GM23338 (cell line): ENCODE results near the gene DOK1. TPM values are rescaled to one million over a fixed set of nuclear protein-coding genes. Genes with fewer than 3 reads are reported as not detected.

Experiments used
- ATAC-seq: fragments of 200-7000 bp; cut with Tn5 transposase; 3 replicates; pipeline ENCODE4 v1.9.1; 2020
- DNase-seq: peaks from one replicate; pipeline ENCODE4 v3.0.0-alpha.2; 2015; ENCODE audit warnings: low spot score
- H2AFZ ChIP-seq: fragments of 200-600 bp; sonication (generic); 2 replicates; pipeline ENCODE4 v1.8.0; 2016; ENCODE audit warnings: antibody characterized with exemption, mild to moderate bottlenecking, moderate library complexity
- H3F3A ChIP-seq: fragments of 200-600 bp; sonication (generic); replicated peaks from 2 replicates; pipeline ENCODE4 v1.8.0; 2017; ENCODE audit warnings: antibody characterized with exemption, mixed run types, low read depth
- H3K27ac ChIP-seq: fragments of 200-600 bp; sonication (generic); 2 replicates; pipeline ENCODE4 v1.6.1; 2016; ENCODE audit warnings: low read depth
- H3K27me3 ChIP-seq: fragments of 200-600 bp; sonication (generic); 2 replicates; pipeline ENCODE4 v1.8.0; 2016; ENCODE audit warnings: mild to moderate bottlenecking, mixed run types, moderate library complexity; ENCODE audit not compliant: insufficient read depth
- H3K36me3 ChIP-seq: fragments of 200-600 bp; sonication (generic); 2 replicates; pipeline ENCODE4 v1.8.0; 2016; ENCODE audit warnings: mild to moderate bottlenecking; ENCODE audit not compliant: insufficient read depth
- H3K4me1 ChIP-seq: fragments of 200-600 bp; sonication (generic); 2 replicates; pipeline ENCODE4 v1.8.0; 2016; ENCODE audit warnings: mild to moderate bottlenecking, moderate library complexity; ENCODE audit not compliant: insufficient read depth
- H3K4me2 ChIP-seq: fragments of 200-600 bp; sonication (generic); 2 replicates; pipeline ENCODE4 v1.7.1; 2017; ENCODE audit warnings: mixed run types
- H3K4me3 ChIP-seq: fragments of 200-600 bp; sonication (generic); 2 replicates; pipeline ENCODE4 v1.6.1; 2016; ENCODE audit warnings: mixed run types
- H3K79me2 ChIP-seq: fragments of 200-600 bp; sonication (generic); replicated peaks from 2 replicates; pipeline ENCODE4 v1.8.0; 2017; ENCODE audit warnings: mild to moderate bottlenecking; ENCODE audit not compliant: insufficient read depth
- H3K9me2 ChIP-seq: fragments of 200-600 bp; sonication (generic); 2 replicates; pipeline ENCODE4 v1.8.0; 2017; ENCODE audit not compliant: insufficient read depth
- H4K20me1 ChIP-seq: fragments of 200-600 bp; sonication (generic); replicated peaks from 2 replicates; pipeline ENCODE4 v1.8.0; 2017; ENCODE audit warnings: mild to moderate bottlenecking; ENCODE audit not compliant: insufficient read depth
- H3K27ac Mint-ChIP-seq: 2 replicates; pipeline ENCODE4 v1.8.0; 2020; ENCODE audit warnings: inconsistent platforms, mild to moderate bottlenecking, moderate library complexity, mixed read lengths
- H3K27me3 Mint-ChIP-seq: 3 replicates; pipeline ENCODE4 v1.8.0; 2022; ENCODE audit warnings: low read depth, mild to moderate bottlenecking, moderate library complexity, mixed read lengths, inconsistent platforms; ENCODE audit not compliant: insufficient read depth, poor library complexity
- H3K36me3 Mint-ChIP-seq: 3 replicates; pipeline ENCODE4 v1.8.0; 2021; ENCODE audit warnings: low read depth, mild to moderate bottlenecking, inconsistent platforms, moderate library complexity, mixed read lengths
- H3K4me1 Mint-ChIP-seq: 3 replicates; pipeline ENCODE4 v1.8.0; 2020; ENCODE audit warnings: mild to moderate bottlenecking, inconsistent platforms, mixed read lengths
- H3K4me3 Mint-ChIP-seq: 3 replicates; pipeline ENCODE4 v1.8.0; 2021; ENCODE audit warnings: moderate library complexity, mild to moderate bottlenecking, inconsistent platforms, mixed read lengths
- H3K9me3 Mint-ChIP-seq: 3 replicates; pipeline ENCODE4 v1.8.0; 2020; ENCODE audit warnings: moderate library complexity, mild to moderate bottlenecking, inconsistent platforms, mixed read lengths
- CREB1 ChIP-seq: fragments of 250-450 bp; sonication (Bioruptor Pico); IDR thresholded peaks from 2 replicates; pipeline ENCODE4 v1.5.0; 2020; ENCODE audit warnings: low read depth, mild to moderate bottlenecking, moderate library complexity
- POLR2AphosphoS5 ChIP-seq: IDR thresholded peaks from 2 replicates; pipeline ENCODE4 v1.6.1; 2016; ENCODE audit warnings: antibody characterized with exemption, low read depth
- STAT1 ChIP-seq: IDR thresholded peaks from one replicate; pipeline ENCODE4 v1.6.1; 2016; ENCODE audit warnings: antibody characterized with exemption; ENCODE audit not compliant: unreplicated experiment
- ZNF331 ChIP-seq: fragments of 250-450 bp; sonication (Bioruptor Pico); IDR thresholded peaks from 2 replicates; pipeline ENCODE4 v1.5.0; 2020; ENCODE audit warnings: low read depth, mild to moderate bottlenecking, moderate library complexity
- polyA plus RNA-seq: library from polyadenylated mRNA; unstranded; fragments of >200 nt; fragmentation: Nextera tagmentation; extraction: Ambion mirVana; gene quantifications from 2 replicates; pipeline ENCODE4 v1.2.1, GENCODE V29; 2016
- total RNA-seq: library from RNA; depleted of rRNA; stranded (reverse); fragments of >200 nt; shearing (Covaris generic); gene quantifications from 2 replicates; pipeline ENCODE4 v1.2.3, GENCODE V29; 2014
- TF ChIP-seq, protein P1 (sequence below), 2 experiments: fragments of 200-600 bp in 1 of 2; sonication (generic) in 1 of 2; conservative IDR thresholded peaks; 2 replicates each; pipeline versions ENCODE4 v1.5.1 to v1.6.1; 2016 to 2017; ENCODE audit warnings: antibody characterized with exemption in 2 of 2, low read depth in 2 of 2, mild to moderate bottlenecking in 2 of 2, moderate library complexity in 1 of 2
- TF ChIP-seq, protein P2 (sequence below): IDR thresholded peaks from 2 replicates; pipeline ENCODE4 v1.6.1; 2016; ENCODE audit warnings: antibody characterized with exemption

Gene DOK1
- total and polyA plus RNA-seq, 2 experiments from 2014 or later, result 3.9 to 15.5 TPM

GRCh38 chr2:74524955-74525716, 29.4 kb upstream of the DOK1 start (continued):
- TF ChIP-seq ZNF331 (CRISPR knock-in tag) (no peak), STAT1 (no peak)
- TF ChIP-seq, protein P1, sequence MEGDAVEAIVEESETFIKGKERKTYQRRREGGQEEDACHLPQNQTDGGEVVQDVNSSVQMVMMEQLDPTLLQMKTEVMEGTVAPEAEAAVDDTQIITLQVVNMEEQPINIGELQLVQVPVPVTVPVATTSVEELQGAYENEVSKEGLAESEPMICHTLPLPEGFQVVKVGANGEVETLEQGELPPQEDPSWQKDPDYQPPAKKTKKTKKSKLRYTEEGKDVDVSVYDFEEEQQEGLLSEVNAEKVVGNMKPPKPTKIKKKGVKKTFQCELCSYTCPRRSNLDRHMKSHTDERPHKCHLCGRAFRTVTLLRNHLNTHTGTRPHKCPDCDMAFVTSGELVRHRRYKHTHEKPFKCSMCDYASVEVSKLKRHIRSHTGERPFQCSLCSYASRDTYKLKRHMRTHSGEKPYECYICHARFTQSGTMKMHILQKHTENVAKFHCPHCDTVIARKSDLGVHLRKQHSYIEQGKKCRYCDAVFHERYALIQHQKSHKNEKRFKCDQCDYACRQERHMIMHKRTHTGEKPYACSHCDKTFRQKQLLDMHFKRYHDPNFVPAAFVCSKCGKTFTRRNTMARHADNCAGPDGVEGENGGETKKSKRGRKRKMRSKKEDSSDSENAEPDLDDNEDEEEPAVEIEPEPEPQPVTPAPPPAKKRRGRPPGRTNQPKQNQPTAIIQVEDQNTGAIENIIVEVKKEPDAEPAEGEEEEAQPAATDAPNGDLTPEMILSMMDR (conservative IDR thresholded peaks at IDR 0.05; ENCODE audit: low read depth in 2 of 2), result no peak

- Mint-ChIP-seq H3K27me3 (peaks cover 33% of the 10 kb centered on the region), H3K4me1 (peaks cover 17% of the 10 kb centered on the region), H3K36me3 (peaks cover 34% of the 10 kb centered on the region), H3K4me3 (peak within 1 kb of the TSS; percentile 50; the same call in 2 of the 3 replicates), H3K9me3 (no peaks in the 10 kb centered on the region), H3K27ac (no peak within 1 kb of the TSS)
- Histone ChIP-seq H3K27me3 (peaks cover 22% of the 10 kb centered on the region), H3K27ac (no peak within 1 kb of the TSS), H3K4me2 (no peak within 1 kb of the TSS), H3K36me3 (peaks cover 11% of the 10 kb centered on the region), H3K79me2 (peaks cover 18% of the 10 kb centered on the region), H2AFZ (no peak within 1 kb of the TSS), H3K4me3 (no peak within 1 kb of the TSS), H3F3A (0 out of 2 replicates have a peak, but pooled peaks cover 12% of the 10 kb centered on the region), H3K9me2 (no peaks in the 10 kb centered on the region), H4K20me1 (peaks cover 9% of the 10 kb centered on the region; the same call in 1 of the 2 replicates), H3K4me1 (peaks cover 7% of the 10 kb centered on the region; the same call in 1 of the 2 replicates)
- DNase-seq, result peak; percentile 85
- no peak for TF ChIP-seq POLR2AphosphoS5
- peak; percentile 60 for TF ChIP-seq CREB1 (CRISPR knock-in tag)
- TF ChIP-seq, protein P2, sequence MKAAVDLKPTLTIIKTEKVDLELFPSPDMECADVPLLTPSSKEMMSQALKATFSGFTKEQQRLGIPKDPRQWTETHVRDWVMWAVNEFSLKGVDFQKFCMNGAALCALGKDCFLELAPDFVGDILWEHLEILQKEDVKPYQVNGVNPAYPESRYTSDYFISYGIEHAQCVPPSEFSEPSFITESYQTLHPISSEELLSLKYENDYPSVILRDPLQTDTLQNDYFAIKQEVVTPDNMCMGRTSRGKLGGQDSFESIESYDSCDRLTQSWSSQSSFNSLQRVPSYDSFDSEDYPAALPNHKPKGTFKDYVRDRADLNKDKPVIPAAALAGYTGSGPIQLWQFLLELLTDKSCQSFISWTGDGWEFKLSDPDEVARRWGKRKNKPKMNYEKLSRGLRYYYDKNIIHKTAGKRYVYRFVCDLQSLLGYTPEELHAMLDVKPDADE, result 0 out of 2 replicates have a peak, but pooled peaks have one; percentile 53
- ATAC-seq, result peak; percentile 9
These were observed 28.5 kb upstream of the DOK1 start, which contains the start of gene DQX1 for GRCh38 chr2:74525717-74526648. Gene DQX1 (minus strand): TSS chr2:74526231. CDS start chr2:74525729, 502 bp downstream.
